GM21576 (cell line): Measurements from ENCODE around the gene STAB1.
"Not testable (repeated sequence)": the region's sequence is repeated elsewhere in the genome, so short reads cannot be mapped to it uniquely, and the experiment has no call there.

Source experiments
- ATAC-seq: cut with Tn5 transposase; IDR thresholded peaks from one replicate; pipeline ENCODE4 v1.9.1; 2021; ENCODE audit warnings: mild to moderate bottlenecking, moderate library complexity; ENCODE audit not compliant: unreplicated experiment

STAB1 gene

GRCh38 chr3:52521881-52522650 lies 26.9 kb downstream of the STAB1 start:
- no peak for ATAC-seq

GRCh38 chr3:52522651-52523251 lies 27.6 kb downstream of the STAB1 start:
- ATAC-seq, result no peak

- no peak for ATAC-seq
These were observed 28.5 kb downstream of the STAB1 start for GRCh38 chr3:52523386-52524257.

GRCh38 chr3:52524258-52524751 lies 29.2 kb downstream of the STAB1 start:
- ATAC-seq, result no peak

- ATAC-seq, result no peak
These were observed 29.9 kb downstream of the STAB1 start for GRCh38 chr3:52524752-52525679.

- ATAC-seq, result no peak
These were observed 30.8 kb downstream of the STAB1 start for GRCh38 chr3:52525680-52526561.

GRCh38 chr3:52526671-52527038 lies 31.5 kb downstream of the STAB1 start:
- not testable (repeated sequence) for ATAC-seq

GRCh38 chr3:52527039-52527731 lies 32.0 kb downstream of the STAB1 start:
- no peak for ATAC-seq

- ATAC-seq, result no peak
These were observed 32.8 kb downstream of the STAB1 start for GRCh38 chr3:52527732-52528585.

- no peak for ATAC-seq
These were observed 33.6 kb downstream of the STAB1 start for GRCh38 chr3:52528586-52529375.

- ATAC-seq, result no peak
These were observed 34.5 kb downstream of the STAB1 start for GRCh38 chr3:52529376-52530333.

- no peak for ATAC-seq
These were observed 36.0 kb downstream of the STAB1 start for GRCh38 chr3:52530918-52531826.

GRCh38 chr3:52531860-52532516 lies 36.9 kb downstream of the STAB1 start:
- no peak for ATAC-seq

GRCh38 chr3:52532517-52532837 lies 37.3 kb downstream of the STAB1 start:
- ATAC-seq, result no peak
